Osteoblast (primary cell): Measurements from ENCODE around the gene MYO10. TPM values are rescaled to one million over a fixed set of nuclear protein-coding genes. Genes with fewer than 3 reads are reported as not detected.

Experiments used
- DNase-seq: peaks from one replicate; pipeline ENCODE4 v3.0.0; 2011; ENCODE audit warnings: low spot score, mixed read lengths; ENCODE audit not compliant: insufficient read length; ENCODE audit errors: missing footprints
- H2AFZ ChIP-seq: 2 replicates; pipeline ENCODE4 v1.6.0; 2011; ENCODE audit warnings: mild to moderate bottlenecking, low read length
- H3K27ac ChIP-seq: 2 replicates; pipeline ENCODE4 v1.5.1; 2011; ENCODE audit warnings: mild to moderate bottlenecking, low read depth, low read length, moderate library complexity
- H3K27me3 ChIP-seq: 2 replicates; pipeline ENCODE4 v1.6.0; 2012; ENCODE audit warnings: mild to moderate bottlenecking, control low read depth, inconsistent platforms, low read length, moderate library complexity; ENCODE audit not compliant: insufficient read depth
- H3K36me3 ChIP-seq: 2 replicates; pipeline ENCODE4 v1.5.1; 2011; ENCODE audit warnings: mild to moderate bottlenecking, low read length, control low read depth, moderate library complexity; ENCODE audit not compliant: insufficient read depth
- H3K4me1 ChIP-seq: 2 replicates; pipeline ENCODE4 v1.5.1; 2011; ENCODE audit warnings: mild to moderate bottlenecking, low read length, control low read depth, moderate library complexity; ENCODE audit not compliant: insufficient read depth
- H3K4me2 ChIP-seq: 2 replicates; pipeline ENCODE4 v1.6.0; 2011; ENCODE audit warnings: mild to moderate bottlenecking, low read length; ENCODE audit not compliant: insufficient read depth
- H3K4me3 ChIP-seq: fragments of 200-600 bp; sonication (generic); 3 replicates; pipeline ENCODE4 v1.5.1; 2012; ENCODE audit warnings: mild to moderate bottlenecking, low read length, inconsistent platforms; ENCODE audit not compliant: insufficient read depth
- H3K79me2 ChIP-seq: 2 replicates; pipeline ENCODE4 v1.6.0; 2012; ENCODE audit warnings: mild to moderate bottlenecking, low read length, control low read depth, inconsistent platforms; ENCODE audit not compliant: insufficient read depth
- H3K9me3 ChIP-seq: 2 replicates; pipeline ENCODE4 v1.5.1; 2011; ENCODE audit warnings: low read depth, low read length, control low read depth
- H4K20me1 ChIP-seq: 2 replicates; pipeline ENCODE4 v1.6.0; 2012; ENCODE audit warnings: mild to moderate bottlenecking, low read length, control low read depth; ENCODE audit not compliant: insufficient read depth
- CTCF ChIP-seq: IDR thresholded peaks from 2 replicates; pipeline ENCODE4 v1.5.1; 2011; ENCODE audit warnings: mild to moderate bottlenecking, low read depth, low read length, moderate library complexity; ENCODE audit errors: extremely low read depth
- total RNA-seq: library from RNA; depleted of rRNA; stranded (reverse); fragments of >200 nt; gene quantifications from 2 replicates; pipeline ENCODE4 v1.2.3, GENCODE V29; 2012

MYO10 gene
- total RNA-seq, 1 donor: 40.9 TPM

GRCh38 chr5:16700081-16700480, 236.0 kb downstream of the MYO10 start:
- Histone ChIP-seq H4K20me1 (no peaks in the 10 kb centered on the region), H3K27me3 (no peaks in the 10 kb centered on the region), H3K4me2 (no peak overlapping the region), H3K36me3 (peaks cover 54% of the 10 kb centered on the region), H2AFZ (no peak overlapping the region), H3K4me3 (no peak overlapping the region), H3K4me1 (no peaks in the 10 kb centered on the region), H3K27ac (no peak overlapping the region), H3K79me2 (peaks cover 42% of the 10 kb centered on the region), H3K9me3 (no peaks in the 10 kb centered on the region)
- no peak for TF ChIP-seq CTCF
- DNase-seq: no peak

GRCh38 chr5:16695779-16696178, 240.3 kb downstream of the MYO10 start:
- H3K36me3 ChIP-seq: peaks cover 15% of the 10 kb centered on the region
- H3K4me2 ChIP-seq: no peak overlapping the region
- H3K4me3 ChIP-seq: no peak overlapping the region
- TF ChIP-seq CTCF: no peak
- no peak overlapping the region for H3K27ac ChIP-seq
- no peaks in the 10 kb centered on the region for H3K27me3 ChIP-seq
- no peaks in the 10 kb centered on the region for H3K9me3 ChIP-seq
- peaks cover 59% of the 10 kb centered on the region for H3K79me2 ChIP-seq
- no peaks in the 10 kb centered on the region for H3K4me1 ChIP-seq
- DNase-seq: no peak
- H2AFZ ChIP-seq: no peak overlapping the region
- H4K20me1 ChIP-seq: no peaks in the 10 kb centered on the region

- no peak for DNase-seq
Observed at GRCh38 chr5:16693879-16694278, 242.2 kb downstream of the MYO10 start.

GRCh38 chr5:16691731-16692130, 244.4 kb downstream of the MYO10 start:
- no peaks in the 10 kb centered on the region for H3K27me3 ChIP-seq
- H3K36me3 ChIP-seq: peaks cover 23% of the 10 kb centered on the region
- no peak for TF ChIP-seq CTCF
- H3K9me3 ChIP-seq: no peaks in the 10 kb centered on the region
- H3K4me2 ChIP-seq: no peak overlapping the region
- peaks cover 33% of the 10 kb centered on the region for H3K79me2 ChIP-seq
- DNase-seq: no peak
- no peak overlapping the region for H2AFZ ChIP-seq
- no peak overlapping the region for H3K4me3 ChIP-seq
- H4K20me1 ChIP-seq: peaks cover 5% of the 10 kb centered on the region
- H3K27ac ChIP-seq: no peak overlapping the region
- no peaks in the 10 kb centered on the region for H3K4me1 ChIP-seq

More at GRCh38 chr5:16693879-16694278, 242.2 kb downstream of the MYO10 start:
- Histone ChIP-seq H3K4me3 (no peak overlapping the region), H3K4me2 (no peak overlapping the region), H2AFZ (no peak overlapping the region), H3K79me2 (peaks cover 50% of the 10 kb centered on the region), H3K9me3 (no peaks in the 10 kb centered on the region), H3K27ac (no peak overlapping the region), H4K20me1 (peaks cover 5% of the 10 kb centered on the region), H3K36me3 (peaks cover 16% of the 10 kb centered on the region), H3K4me1 (no peaks in the 10 kb centered on the region), H3K27me3 (no peaks in the 10 kb centered on the region)
- TF ChIP-seq CTCF: no peak
